GM21360 (cell line): ENCODE data around the gene CINP.

Experiments used
- ATAC-seq: cut with Tn5 transposase; IDR thresholded peaks from one replicate; pipeline ENCODE4 v1.9.1; 2021; ENCODE audit warnings: mild to moderate bottlenecking, moderate library complexity; ENCODE audit not compliant: unreplicated experiment

Gene CINP

GRCh38 chr14:102362545-102363181, at the start of gene CINP, which contains the start of gene TECPR2:
CINP (minus strand) TSS chr14:102362890; CDS start chr14:102362851, 39 bp downstream.
TECPR2 (plus strand) TSS chr14:102362941; CDS start chr14:102376722, 13,781 bp downstream.
- peak; percentile 78 for ATAC-seq

DNA sequence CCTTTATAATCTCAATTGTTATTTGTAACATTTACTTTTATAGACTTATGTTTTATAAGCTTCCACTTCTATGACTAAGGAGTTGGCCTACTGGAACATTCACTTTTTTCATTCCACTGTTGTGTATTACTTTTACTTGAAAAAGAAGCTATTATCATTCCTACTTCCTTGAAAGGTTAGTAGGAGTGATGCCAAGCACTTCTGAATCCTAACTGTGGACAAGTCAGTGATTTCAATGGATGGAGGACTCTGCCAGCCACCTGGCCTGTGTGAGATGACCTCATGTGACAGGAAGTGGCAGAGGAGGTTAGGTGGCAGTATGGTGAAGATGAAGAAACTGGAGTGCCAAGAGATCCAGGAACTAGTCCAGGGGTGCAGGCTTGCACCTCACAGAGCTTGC, 46.0 kb upstream of the CINP start:
- no peak for ATAC-seq

DNA sequence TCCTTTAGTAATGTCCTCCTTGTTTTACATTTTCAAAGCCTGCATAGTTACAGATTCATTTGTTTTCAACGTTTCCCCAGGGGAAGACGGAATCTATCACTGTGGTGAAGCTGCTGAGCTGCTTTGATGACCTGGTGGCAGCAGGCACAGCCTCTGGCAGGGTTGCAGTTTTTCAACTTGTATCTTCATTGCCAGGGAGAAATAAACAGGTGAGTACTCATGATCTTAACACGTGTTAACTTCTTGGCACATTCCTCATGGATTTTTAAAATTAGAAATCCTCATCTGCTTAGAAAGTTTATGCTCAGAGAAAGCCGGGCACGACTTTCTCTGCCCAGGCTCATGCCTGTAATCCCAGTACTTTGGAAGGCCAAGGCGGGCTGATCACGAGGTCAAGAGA, 44.6 kb upstream of the CINP start:
- no peak for ATAC-seq

DNA sequence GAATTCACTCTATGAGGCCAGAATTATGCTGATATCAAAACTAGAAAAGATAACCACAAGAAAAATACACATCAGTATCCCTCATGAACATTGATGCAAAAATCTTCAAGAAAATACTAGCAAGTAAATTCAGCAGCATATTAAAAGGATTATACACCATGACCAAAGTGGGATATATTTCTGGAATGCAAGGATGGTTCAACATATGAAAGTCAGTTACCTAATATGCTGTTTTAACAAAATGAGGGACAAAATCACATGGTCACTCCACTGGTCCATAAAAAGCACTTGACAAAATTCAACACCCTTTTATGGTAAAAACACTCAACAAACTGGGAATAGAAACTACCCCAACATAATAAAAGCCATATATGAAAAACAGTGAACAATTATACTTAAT, 40.3 kb upstream of the CINP start:
- ATAC-seq, result no peak

GRCh38 chr14:102396521-102396920, 33.8 kb upstream of the CINP start:
- ATAC-seq, result no peak

GRCh38 chr14:102394717-102395375, 32.2 kb upstream of the CINP start:
- no peak for ATAC-seq

DNA sequence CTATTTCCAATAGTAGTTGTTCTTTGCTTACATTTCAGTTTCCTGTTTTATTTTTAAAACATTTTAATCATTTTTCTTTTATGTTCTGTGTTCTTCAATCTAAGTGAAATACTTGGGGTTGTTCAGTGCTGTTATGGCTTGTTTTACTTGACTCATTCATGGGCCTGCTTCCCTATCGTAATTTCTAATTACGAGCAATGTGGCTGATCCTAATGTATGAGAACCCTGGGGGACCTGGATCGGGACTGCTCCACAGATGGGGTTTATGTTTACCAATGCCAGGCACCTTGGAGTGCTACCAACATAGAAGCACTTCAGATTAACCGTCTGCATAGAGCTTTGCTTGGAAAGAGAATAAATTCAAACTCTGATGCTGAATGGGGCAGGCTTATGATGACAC, 29.8 kb upstream of the CINP start:
- ATAC-seq, result no peak

GRCh38 chr14:102390064-102390855, 27.6 kb upstream of the CINP start:
- ATAC-seq, result no peak

- ATAC-seq, result no peak
These were observed 26.6 kb upstream of the CINP start for GRCh38 chr14:102389246-102389645.

DNA sequence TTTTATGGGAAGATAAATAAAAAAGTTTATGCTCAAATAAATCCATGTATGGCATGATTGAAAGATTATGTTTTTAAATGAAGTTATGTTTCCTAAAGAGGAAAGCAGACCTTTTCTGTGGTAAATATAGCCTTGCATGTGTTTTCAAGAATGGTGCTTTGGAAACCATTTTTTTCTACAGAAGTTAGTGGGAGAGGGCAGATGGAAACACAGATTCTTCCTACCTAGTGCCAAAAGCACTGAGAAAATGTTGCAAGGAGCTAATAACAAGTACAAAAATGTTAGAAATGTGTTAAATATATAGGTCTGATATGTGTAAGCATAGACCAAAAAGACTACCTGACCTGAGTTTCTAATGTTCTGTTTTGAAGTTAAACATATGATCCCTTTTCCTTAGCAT, 24.4 kb upstream of the CINP start:
- ATAC-seq, result no peak

DNA sequence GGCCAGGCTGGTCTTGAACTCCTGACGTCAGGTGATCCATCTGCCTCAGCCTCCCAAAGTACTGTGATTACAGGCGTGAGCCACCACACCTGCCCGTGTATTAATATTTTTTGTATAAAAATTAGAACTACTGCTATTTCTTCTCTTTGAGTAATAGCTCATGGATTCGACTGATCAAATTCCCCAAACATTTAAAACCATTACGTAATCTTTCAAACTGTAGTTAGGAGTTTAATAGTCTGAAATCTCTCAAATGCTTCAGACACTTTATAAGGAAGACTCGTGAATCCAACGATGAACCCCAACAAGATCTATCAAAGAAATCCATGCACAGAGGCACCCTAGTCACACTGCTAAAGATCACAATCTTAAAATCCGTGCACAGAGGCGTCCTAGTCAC, 16.1 kb upstream of the CINP start:
- ATAC-seq, result no peak

GRCh38 chr14:102377696-102378095, 15.0 kb upstream of the CINP start:
- no peak for ATAC-seq

DNA sequence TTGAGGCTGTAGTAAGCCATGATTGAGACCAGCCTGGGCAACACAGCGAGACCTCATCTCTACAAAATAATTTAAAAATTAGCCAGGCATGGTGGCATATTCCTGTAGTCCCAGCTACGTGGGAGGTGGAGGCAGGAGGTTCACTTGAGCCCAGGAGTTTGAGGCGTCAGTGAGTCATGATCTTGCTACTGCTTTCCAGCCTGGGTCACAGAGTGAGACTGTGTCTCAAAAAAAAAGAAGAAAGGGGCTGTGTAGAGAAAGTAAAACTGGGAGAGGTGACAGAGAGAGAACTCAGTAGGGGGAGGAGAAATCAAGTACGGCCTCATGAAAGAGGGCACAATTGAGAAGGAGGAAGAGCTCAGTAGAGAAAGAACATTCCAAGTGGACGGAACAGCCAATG, 12.4 kb upstream of the CINP start:
- ATAC-seq, result no peak

- ATAC-seq, result no peak
These were observed 11.6 kb upstream of the CINP start for GRCh38 chr14:102374264-102374663.

DNA sequence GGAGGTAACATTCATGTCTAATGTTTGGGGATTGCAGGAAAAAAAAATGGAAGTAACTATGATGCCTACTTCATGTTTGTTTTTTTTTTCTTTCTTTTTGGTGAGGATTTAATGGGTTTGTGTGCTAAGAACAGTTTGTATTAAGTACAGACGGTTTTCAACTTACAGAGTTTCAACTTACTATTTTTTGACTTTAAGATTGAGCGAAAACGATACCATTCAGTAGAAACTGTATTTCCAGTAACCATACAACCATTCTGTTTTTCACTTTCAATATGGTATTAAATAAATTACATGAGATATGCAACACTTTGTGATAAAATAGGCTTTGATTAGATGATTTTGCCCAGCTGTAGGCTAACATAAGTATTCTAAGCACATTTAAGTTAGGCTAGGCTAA, 10.4 kb upstream of the CINP start:
- no peak for ATAC-seq

DNA sequence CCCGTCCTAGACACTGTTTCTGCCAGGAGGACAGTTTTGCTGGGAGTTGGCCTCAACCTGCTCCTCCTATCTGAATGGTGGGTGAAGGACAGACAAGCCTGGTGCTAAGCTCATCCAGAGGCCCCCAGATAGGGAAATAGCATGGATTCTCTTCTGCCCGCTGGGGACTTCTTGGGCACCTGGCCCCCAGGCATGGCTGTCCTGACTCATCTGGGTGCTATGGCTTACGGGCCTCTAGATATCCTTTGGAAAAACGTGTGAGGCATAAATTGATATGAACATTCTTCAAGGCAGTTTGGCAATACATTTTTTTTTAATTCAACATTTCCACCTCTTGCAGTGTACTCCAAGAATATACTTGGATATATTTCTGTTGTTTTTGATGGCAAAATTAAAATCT, 8.7 kb upstream of the CINP start:
- no peak for ATAC-seq

DNA sequence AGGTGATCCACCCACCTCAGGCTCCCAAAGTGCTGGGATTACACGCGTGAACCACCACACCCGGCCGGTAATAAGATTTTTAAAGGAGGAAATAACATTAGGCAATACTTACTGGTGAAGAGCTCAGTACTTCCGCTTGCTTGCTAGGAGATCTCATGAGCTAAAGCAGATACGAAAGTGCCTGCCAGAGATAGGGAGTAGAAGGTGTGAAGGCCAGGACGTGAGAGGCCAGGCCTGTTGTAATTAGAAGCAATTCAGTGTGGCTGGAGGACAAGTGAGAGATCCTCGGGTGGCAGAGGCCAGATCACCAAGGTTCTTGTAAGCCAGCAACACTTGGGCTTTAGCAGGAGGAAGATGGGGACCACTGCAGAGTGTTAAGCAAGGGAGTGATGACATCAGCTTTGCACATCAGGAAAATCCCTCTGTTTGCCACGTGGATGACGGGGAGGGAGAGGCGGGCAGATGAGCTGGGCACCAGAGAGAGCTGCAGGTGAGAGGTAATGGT, 7.7 kb upstream of the CINP start:
- no peak for ATAC-seq

DNA sequence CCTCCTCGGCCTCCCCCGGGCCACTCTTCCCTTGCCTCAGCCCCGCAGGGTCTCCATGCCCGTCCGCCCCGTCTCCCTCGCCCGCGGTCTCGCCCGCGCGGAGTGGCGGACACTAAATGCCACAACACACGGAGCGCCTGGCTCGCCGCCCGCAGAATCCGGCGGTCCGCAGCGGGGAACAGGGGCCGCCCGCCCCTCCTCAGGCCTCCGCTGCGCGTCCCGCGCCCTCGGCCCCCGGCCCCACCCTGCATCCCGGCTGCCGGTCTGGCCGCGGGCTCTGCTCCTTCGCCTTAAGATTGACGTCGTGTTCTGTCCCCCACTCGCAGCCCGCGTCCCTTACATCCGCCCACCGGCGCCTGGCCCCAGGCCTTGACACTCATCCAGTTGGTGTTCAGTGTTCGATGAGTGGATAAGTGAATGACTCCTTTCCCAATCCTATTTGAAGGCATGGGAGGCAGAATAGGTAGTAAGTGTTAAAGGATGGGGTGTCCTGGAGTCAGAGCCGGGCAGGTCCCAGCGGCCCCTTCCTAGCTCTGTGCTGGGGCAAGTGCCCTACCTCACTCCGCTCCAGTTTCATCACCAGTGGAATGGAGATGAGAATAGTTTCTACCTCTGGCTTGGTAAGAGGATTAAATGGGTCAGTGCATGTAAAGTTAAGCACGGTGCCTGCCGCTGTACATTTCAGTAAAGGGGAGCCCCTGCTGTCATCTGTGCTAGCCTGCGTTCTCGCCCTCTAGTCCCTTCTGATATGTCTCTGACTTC, 673 bp upstream of the CINP start:
- peak; percentile 20 for ATAC-seq

DNA sequence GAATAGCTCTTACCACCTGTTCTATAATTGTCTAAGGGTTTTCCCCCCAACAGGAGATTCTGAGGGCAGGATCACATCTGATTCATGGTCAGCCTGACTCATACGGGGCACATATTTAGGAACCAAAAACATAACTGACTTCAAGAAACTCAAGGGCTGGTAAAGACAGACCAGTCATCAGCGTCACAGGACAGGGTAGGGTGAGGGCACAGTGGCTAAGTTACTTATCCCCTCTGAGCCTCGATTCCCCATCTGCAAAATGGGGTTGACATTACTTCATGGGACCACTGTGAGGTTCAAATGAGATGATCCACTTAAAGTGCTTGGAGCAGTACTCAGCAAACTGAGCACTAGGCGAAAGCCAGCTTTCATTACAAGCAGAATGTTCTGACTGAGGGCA, 606 bp downstream of the CINP start:
- peak; percentile 30 for ATAC-seq

GRCh38 chr14:102360388-102360787, 2.3 kb downstream of the CINP start:
- no peak for ATAC-seq

DNA sequence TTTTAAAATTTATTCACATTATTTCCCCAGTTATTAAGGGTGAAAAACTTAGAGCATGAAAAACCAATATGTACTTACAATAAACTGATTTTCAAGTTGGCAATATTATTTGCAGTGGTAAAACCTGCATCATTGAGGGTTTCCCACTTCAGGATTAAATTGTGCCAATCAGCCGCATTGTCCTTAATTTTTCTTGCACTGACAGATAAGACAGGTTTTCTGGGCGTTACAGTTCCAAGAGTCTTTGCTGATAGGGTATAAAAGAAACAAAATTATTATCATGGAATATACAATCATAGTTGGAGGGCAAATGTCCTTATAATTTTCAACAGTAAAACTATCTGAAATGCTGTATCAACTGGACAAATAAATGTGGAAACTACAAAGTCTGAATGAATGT, 3.3 kb downstream of the CINP start:
- ATAC-seq, result no peak
